HG03045 (cell line): ENCODE measurements around the gene ACBD6.
"Not testable (repeated sequence)": the region's sequence is repeated elsewhere in the genome, so short reads cannot be mapped to it uniquely, and the experiment has no call there.

Experiments
- ATAC-seq: cut with Tn5 transposase; IDR thresholded peaks from one replicate; pipeline ENCODE4 v1.9.1; 2021; ENCODE audit warnings: mild to moderate bottlenecking, moderate library complexity; ENCODE audit not compliant: unreplicated experiment

ACBD6 gene, protein sequence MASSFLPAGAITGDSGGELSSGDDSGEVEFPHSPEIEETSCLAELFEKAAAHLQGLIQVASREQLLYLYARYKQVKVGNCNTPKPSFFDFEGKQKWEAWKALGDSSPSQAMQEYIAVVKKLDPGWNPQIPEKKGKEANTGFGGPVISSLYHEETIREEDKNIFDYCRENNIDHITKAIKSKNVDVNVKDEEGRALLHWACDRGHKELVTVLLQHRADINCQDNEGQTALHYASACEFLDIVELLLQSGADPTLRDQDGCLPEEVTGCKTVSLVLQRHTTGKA

DNA sequence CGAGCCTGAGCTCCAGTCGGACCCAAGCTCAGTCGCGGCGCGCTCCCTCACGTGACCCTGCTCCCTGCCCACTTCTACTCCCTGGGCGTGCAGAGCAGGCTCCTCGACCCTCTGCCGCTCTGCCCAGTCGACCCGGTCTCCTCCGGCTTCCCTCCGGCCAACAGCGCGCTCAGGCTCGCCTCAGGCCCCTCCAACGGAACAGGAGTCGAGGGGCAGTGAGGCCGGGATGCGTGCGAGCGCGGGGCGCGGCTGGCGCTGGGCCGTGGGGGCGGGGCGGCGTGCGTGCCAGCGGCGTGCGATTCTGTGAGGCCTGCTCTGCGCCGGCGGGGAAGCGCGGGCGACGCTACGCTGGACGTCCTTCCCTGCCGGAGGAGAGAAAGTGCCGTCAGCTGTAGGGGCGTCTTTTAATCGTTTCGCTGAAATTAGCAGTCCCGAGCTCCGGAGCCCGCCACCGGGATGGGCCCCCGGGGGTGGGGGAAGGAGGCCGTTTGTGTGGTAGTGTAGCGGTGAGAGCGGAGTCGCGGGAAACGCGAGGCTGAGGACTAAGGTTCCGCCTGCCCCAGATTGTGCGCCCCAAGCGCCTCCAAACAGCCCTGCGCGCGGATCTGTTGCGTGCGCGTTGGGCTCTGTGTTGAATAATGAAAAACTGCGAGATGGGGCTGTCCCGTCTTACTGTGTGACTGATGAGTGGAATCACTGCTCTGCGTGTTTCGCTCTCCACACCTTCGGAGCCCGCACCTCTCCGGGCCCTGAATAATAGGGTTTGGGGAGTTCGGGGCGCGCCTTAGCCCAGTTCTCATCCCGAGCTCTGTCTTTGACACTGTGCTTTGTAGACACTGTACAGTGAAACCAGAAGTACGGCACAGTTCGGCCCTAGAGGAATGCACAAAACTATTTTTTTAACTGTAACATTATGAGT is at the start of gene ACBD6:
Gene ACBD6, minus strand, starts transcription at position 217 of the 919 bp plus-strand sequence. CDS start 311 bp downstream, outside the sequence.
- peak; percentile 88 for ATAC-seq

DNA sequence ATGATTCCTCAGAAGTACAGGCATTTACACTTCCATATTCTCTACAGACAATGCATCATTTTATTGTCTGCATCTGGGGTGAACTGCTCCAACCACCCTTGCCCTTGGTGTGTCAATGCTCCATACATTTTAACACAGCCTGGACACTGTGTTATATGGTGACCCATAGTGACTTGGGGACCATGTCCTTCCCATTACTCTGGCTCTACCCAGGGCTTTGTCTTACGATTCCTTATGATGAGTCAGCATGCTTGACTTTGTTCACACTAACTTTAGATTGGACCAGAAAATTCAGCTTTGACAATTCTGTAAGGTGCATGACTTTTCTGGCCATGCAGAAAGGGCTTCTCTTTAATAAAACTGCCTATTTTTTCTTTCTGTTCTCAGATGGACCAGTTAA is 49.6 kb upstream of the ACBD6 start:
- ATAC-seq = no peak

DNA sequence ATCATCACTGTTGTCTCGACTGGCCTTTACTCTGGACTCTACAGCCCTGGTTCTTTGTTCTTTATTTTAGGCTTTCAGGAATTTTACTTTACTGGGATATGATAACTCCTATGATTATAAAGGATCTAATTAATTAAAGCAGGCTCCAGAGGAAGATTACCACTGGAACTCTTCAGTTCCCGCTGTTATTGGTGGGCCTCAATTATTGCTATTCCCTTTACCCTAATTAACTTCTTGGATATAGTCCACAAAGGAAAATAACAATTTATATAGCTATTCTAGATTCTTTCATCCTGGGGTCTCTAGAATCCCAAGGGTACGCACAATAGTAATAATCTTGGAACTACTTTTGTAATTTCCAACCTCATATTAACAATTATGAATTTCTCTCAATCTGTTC is 47.9 kb upstream of the ACBD6 start:
- no peak for ATAC-seq

DNA sequence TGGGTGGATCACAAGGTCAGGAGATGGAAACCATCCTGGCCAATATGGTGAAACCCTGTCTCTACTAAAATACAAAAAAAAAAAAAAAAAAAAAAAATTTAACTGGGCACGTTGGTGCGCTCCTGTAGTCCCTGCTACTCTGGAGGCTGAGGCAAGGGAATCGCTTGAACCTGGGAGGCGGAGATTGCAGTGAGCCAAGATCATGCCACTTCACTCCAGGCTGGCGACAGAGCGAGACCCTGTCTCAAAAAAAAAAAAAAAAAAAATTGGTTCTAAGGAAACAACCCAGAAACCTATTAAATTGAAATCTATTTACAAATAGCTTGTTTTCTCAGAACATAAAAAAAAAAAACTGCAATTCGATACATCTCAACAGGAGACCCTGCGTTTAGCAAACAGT is 47.4 kb upstream of the ACBD6 start:
- not testable (repeated sequence) for ATAC-seq

DNA sequence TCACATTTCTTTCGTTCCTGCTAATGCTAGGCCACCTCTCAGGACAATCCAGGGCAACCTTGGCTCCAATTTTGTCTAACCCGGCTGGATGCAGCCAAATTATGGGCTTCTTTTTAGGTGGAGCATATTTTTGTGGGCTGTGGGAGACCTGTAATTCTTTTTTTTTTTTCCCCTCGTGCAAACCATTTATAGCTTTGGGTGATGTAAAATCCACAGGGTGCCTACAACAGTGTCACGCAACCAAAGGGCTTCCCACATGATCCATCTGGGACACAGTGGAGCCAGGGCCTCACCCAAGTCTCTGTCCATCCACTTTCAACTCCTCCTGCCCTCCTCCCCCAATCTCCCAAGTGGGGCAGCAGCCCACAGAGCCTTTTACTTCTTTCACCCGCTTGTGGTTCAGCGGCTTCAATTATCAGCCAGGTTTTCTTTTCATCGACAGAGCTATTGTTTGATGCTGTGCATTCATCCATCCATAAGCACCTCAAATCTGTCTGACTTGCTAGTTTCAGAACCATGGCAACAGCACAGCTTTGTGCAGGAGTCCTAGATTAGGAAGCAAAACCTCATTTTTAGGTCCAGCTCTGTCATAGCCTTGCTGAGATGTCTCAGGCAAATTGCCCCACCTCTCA is 46.4 kb upstream of the ACBD6 start:
- no peak for ATAC-seq

DNA sequence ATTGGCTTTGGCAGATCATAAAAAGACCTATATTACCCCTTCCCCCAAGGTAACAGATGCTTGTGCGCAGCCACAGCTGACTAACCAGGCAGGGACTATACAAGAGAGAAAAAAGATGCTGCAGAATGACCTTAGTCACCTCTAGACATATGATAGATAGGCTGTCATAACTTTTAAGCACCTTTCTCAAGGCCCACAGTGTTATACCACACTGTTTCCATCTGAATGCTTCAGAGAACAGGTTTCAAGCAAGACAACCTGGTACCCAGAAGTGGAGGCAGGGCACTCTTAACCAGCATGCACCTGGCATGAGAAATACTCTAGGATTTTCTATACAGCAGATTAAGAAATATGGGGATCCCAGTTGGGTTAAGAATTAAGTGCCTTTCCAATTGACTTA is 43.6 kb upstream of the ACBD6 start:
- no peak for ATAC-seq

DNA sequence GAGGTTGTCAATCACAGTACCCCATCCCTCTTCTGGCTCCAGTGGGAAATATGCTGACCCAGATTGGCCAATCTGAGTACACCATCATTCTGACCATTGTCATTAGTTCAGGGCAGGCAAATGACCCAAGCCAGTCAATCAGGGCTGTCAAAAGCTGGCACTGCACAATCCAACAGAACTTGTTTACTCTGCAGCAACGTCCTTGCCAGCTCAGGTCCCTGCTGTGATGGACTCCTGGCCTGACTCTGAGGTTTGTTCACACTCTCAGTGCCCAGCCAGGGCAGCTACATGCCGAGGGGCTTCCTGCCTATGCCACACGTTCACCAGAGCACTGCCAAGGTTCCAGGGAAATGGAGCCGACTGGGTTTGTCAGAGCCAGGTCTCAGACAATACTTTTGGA is 41.7 kb upstream of the ACBD6 start:
- ATAC-seq = no peak

DNA sequence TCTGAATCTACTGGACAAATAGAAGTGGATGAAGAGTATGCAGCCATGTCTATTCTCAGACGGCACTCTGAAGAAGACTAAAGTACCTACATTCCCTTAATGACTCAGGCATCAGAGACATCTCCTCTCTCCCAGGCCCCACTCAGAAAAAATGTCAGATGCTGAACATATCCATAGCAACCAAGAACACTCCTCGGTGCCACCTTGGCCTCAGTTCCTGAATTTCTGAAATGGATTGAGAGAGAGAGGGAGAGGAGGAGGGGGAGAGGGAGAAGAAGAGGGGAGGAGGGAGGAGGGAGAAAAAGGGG is 40.4 kb upstream of the ACBD6 start:
- no peak for ATAC-seq

DNA sequence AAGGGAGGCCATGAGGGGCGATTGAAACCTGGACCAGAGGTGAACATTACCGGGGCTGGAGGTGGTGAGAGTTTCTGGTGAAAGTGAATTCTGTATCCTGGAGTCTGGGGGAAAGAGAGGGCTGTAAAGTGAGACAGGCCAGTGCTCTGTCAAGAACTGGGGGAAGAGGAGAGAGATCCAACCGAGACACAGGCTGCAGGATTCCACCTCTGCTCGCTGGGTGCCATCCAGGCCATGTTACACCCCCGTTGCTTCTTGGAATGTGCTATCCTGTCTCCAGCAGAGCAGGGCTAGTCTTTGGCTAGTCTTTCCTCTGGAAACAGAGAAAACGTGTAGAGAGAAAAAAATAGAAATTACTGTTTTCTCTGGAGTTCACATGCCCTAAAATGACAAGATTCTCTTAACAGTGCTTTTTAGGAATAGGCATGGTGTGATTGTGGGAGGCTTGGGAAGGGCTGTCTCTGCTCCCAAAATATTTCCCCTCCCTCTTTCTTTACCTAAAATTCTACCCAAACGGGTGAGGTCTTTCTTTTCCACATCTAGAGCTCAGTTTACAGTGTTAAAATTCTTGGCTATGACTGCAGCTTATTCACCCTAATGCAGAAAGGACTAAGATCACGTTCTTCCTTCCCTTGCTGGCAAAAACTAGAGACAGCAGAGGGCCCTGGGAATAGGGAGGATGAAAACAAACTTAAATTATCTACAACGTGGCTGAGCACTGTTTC is 39.9 kb upstream of the ACBD6 start:
- no peak for ATAC-seq

DNA sequence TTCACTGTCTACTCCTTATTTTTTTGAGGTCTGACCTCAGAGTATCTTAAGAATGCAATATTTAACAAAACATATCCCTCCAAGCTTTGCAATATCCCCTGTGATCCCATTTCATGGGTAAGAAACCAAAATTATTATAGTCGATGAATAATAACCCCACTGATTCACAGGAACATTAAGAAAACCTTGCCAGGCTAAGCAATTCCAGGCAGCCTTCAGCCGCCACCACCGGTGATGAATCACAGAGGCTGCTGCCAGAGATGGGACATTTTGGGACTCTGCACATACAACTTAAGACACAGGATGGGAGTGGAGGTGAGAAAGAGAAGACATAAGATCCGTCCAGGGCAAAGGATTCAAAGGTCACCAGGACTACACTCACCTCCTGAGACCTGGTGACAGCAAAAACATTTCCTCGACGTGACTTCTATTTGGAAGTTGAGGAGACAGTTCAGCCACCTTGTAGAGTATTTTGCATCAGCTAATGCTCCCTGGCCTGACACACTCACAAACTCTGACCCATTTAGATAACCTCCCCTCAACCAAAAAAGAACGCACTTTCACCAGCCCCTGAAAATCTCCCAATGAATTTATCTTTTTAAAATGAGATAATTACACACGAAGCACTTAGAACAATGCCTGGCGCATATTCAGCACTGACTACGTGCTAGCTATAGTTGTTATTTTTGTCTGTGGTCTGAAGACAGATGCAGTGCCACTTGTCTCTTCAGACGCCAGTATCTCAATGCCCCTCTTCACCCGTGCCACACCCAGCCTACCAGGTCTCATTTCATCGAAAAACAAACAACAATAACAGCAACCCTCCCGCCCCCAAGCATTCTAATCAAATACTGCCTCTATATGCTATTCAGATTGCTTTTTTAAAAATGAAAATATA is 38.6 kb upstream of the ACBD6 start:
- ATAC-seq = no peak

DNA sequence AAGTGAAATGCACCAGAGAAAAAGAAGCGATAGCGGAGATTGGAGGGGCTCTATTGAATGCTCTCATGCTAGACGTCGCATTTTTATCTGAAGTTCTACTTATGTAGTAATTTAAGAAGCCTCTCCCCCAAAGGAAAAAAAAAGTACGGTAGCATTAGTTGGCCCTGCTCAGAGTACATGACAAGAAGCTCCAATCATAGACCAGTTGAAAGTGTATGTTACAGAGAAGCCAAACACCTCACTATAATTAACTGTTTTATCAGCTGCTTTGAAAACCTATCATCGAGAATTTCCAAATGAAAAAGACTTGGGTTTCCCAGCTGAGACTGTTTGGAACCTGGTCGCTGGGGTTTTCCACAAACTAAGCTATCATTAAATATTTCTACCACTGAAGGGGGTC is 36.8 kb upstream of the ACBD6 start:
- ATAC-seq = no peak

DNA sequence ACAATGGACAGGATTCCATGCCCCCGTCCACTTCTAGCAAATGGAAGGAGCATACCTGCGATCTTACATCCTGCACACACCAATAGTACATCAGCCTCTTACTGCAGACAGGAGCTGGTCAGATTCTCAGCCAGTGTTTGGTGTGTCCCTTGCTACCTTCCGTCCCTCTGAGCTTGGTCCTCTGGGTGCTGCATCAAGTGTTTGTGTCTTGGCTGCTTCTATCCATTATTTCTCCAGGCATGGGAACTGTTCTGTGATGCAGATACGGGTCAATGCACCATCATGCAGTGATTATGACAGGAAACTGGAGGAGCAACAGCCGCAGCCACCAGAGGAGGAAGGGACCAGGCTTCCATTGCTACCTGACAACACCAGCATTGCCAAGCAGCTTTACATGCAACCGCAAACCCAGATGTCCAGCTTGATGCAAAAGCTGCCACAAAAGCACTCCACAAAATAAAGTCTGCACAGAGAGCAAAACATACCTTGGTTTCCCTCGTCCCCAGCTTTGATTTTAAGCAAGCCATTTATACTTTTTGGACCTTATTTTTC is 34.5 kb upstream of the ACBD6 start:
- no peak for ATAC-seq

DNA sequence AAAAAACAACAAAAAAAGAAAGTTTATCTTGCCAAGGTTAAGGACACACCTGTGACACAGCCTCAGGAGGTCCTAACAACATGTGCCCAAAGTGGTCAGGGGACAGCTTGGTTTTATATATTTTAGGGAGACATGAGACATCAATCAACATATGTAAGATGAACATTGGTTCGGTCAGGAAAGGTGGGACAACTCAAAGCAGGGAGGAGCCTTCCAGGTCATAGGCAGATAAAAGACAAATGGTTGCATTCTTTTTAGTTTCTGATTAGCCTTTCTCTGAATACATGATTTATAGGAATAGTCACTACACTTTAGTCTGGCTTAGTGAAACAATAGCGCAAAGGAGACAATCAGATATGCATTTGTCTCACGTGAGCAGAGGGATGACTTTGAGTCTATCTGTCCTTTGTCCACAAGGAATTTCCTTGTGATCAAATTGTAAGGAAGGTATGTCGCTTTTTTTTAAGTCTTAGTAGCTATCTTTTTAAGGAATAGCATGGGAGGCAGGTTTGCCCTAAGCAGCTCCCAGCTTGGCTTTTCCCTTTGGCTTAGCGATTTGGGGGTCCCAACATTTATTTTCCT is 33.1 kb upstream of the ACBD6 start:
- no peak for ATAC-seq

DNA sequence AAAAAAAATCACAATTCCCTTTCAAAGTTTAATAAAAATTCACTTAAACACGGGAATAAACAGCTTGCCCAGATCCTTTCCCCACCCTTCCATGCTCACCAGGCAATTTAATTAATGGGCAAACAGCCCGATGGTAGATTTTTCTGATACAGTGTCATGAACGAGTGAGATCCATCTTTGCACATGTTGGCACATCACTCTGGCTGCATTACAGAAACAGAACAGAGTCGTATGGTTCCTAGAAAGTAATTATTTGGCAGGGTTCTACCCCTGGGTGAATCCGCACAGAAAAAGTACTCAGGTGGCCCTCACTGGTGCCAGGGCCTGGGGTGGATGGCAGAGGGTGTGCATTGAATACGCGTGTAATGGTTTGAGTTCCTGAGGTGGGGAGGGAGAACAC is 31.8 kb upstream of the ACBD6 start:
- ATAC-seq = no peak

DNA sequence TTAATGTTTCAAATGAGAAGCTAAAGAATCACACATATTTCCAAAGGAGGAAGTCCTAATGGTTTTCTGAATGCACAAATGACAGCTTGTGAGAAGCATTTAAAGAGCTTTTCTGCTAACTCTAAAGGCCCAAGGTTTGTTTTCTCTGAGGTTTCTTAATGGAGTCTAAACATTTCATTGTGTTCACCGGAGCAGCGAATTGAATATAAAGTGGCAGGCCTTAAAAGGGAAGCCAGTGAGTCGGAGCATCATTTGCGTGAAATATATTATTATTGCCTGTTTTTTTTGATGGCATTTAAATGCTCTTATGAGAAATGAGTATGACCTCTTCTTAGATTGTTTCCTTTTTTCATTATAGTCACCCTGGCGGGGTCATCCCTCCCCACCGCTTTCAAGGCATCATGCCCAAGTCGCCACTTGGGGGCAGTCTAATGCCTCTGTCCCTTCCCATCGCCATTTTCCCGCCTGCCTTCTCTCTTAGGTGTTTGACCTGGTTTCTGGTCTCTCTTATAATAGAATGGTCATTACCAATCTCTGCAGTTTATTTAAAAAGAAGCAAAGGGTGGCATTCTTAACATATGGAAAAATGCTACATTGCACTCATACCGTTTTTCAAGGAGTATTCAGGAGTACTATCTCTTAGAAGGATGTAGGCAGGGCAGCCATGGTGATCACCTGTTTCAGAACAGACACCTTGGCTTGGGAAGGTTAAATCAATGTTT is 31.1 kb upstream of the ACBD6 start:
- ATAC-seq = peak; percentile 60

DNA sequence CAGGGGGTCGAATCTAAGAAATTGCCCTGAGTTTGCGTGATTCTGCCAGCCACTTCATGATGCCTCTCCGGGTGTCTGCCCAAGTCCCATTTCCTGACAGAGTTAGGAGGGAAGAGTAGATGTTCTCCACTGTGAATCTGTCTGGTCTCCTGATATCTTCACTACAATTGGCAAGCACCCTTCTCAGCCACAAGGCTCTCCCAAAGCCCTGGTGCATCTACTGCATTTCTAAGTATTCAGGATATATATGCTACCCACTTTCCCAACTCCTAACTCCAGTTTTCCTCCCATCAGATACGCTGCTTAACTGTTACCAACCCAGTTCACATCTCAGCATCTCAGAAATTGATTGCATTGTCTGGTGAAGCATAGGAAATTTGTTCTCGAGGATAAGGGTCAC is 30.5 kb upstream of the ACBD6 start:
- no peak for ATAC-seq

DNA sequence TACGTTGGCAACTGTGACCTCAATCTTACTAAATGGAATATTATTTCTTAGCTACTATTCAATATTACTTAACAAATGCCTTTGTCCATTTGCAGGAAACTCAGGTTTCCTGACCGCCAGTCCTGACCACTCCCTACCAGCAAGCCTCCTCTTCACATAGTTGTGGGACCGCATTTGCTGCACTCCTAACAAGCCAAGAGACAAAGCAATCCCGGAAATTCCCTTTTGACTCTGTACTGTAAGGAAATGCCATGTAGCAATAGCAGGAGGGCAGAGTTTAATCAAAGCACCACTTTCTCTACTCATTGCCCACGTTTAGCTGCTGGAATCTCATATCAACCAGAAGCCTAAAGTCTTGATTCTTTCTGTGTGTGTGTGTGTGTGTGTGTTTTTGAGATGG is 28.1 kb upstream of the ACBD6 start:
- no peak for ATAC-seq

DNA sequence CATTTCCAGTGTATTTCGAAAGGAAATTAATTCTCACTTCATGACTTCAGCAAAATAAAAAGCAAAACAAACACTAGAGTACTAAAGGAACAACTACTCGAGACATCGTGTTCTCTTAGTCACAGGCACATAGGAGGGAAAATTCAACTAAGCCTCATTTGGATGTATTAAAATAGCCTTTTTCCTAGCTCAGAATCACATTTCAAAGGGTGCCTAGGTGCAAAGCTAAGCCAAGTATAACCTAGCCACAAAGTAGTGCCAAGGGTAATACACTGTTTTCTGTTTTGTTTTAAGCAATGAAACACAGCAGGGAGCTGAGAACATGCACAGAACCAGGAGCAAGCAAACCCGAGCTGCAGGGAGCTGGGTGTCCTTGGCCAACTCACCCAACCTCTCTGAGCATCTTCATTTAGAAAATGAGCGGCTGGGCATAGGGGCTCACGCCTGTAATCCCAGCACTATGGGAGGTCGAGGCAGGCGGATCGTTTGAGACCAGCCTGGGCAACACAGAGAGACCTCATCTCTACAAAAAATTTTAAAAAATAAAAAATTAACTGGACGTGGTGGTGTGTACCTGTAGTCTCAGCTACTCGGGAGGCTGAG is 26.6 kb upstream of the ACBD6 start:
- ATAC-seq = no peak
